Transverse colon (tissue), 3 donors: ENCODE measurements around the gene LRP8.

ENCODE experiments used
- CTCF ChIP-seq, 5 experiments: fragments of 200-600 bp in 3 of 5; fragments of 450-650 bp in 2 of 5; sonication (generic) in 3 of 5; IDR thresholded peaks; 1 replicate in 2 of 5; 2 replicates in 3 of 5; pipeline ENCODE4 v1.5.1; 2016 to 2017; ENCODE audit warnings: antibody characterized with exemption in 5 of 5, inconsistent platforms in 3 of 5, mild to moderate bottlenecking in 2 of 5, moderate library complexity in 1 of 5
- EP300 ChIP-seq: sonication (generic); formaldehyde crosslinking; IDR thresholded peaks from one replicate; pipeline ENCODE4 v1.6.1; 2017; ENCODE audit warnings: antibody characterized with exemption, low read depth
- POLR2A ChIP-seq: fragments of 450-650 bp; IDR thresholded peaks from one replicate; pipeline ENCODE4 v1.6.1; 2016; ENCODE audit warnings: antibody characterized with exemption, mild to moderate bottlenecking, moderate library complexity

- no peak for TF ChIP-seq CTCF (IDR thresholded peaks at IDR 0.05)
- no peak for TF ChIP-seq EP300
- no peak for TF ChIP-seq POLR2A
Measured at GRCh38 chr1:53303243-53303642, 24.6 kb downstream of the LRP8 start.
